ENCODE results near the gene CZIB. TPM values are rescaled to one million over a fixed set of nuclear protein-coding genes. Genes with fewer than 3 reads are reported as not detected.
"Not testable (repeated sequence)": the region's sequence is repeated elsewhere in the genome, so short reads cannot be mapped to it uniquely, and the experiment has no call there.

Gene CZIB
- total and polyA plus RNA-seq, 5 donors, result 44.7 to 63.4 (median 50.8) TPM

DNA sequence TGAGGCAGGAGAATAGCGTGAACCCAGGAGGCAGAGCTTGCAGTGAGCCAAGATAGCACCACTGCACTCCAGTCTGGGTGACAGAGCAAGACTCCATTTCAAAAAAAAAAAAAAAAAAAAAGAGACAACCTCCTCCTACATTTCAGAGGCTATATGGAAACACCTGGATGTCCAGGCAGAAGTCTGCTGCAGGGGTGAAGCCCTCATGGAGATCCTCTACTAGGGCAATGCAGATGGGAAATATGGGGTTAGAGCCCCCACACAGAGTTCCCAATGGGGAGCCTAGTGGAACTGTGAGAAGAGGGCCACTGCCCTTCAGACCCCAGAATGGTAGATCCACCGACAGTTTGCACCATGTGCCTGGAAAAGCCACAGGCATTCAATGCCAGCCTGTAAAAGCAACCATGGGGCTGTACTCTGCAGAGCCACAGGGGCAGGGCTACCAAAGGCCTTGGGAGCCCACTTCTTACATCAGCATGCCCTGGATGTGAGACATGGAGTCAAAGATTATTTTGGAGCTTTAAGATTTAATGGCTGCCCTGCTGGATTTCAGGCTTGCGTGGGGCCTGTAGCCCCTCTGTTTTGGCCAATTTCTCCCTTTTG is 14.2 kb downstream of the CZIB start:
- 97% methylated on average over 3 of the region's 3 CpGs for WGBS

DNA sequence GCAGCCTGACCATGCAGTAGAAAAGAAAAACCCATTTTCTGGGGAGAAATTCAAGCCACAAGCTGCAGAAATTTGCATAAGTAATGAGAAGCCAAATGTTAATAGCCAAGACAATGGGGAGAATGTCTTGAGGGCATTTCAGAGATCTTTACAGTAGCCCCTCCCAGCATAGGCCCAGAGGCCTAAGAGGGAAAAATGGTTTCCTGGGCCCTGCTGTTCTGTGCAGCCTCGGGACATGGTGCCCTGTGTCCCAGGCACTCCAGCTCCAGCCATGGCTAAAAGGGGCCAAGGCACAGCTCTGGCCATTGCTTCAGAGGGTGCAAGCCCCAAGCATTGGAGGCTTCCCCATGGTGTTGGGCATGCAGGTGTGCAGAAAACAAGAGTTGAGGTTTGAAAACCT is 14.9 kb downstream of the CZIB start:
- intact Hi-C loops (cut with DNase I); H3K9me3 ChIP-seq (ENCODE audit: control insufficient read depth, low read length); H3K27ac ChIP-seq (ENCODE audit: low read length); H3K4me3 ChIP-seq (ENCODE audit: low read length); ATAC-seq; H3K27me3 ChIP-seq (ENCODE audit: control insufficient read depth, insufficient read depth); H3K4me1 ChIP-seq (ENCODE audit: control insufficient read depth, insufficient read depth, low read length): not testable (repeated sequence)
- 98% methylated on average over 1 of the region's 1 CpG for WGBS
- DNase-seq, result peak in 1 of 3 donors; percentile 21

More for the DNA sequence above, 14.2 kb downstream of the CZIB start:
- ATAC-seq; DNase-seq; H3K4me1 ChIP-seq (ENCODE audit: control insufficient read depth, insufficient read depth, low read length); H3K9me3 ChIP-seq (ENCODE audit: control insufficient read depth, low read length); H3K27me3 ChIP-seq (ENCODE audit: control insufficient read depth, insufficient read depth); intact Hi-C loops (cut with DNase I); H3K4me3 ChIP-seq (ENCODE audit: low read length); H3K27ac ChIP-seq (ENCODE audit: low read length): not testable (repeated sequence)

DNA sequence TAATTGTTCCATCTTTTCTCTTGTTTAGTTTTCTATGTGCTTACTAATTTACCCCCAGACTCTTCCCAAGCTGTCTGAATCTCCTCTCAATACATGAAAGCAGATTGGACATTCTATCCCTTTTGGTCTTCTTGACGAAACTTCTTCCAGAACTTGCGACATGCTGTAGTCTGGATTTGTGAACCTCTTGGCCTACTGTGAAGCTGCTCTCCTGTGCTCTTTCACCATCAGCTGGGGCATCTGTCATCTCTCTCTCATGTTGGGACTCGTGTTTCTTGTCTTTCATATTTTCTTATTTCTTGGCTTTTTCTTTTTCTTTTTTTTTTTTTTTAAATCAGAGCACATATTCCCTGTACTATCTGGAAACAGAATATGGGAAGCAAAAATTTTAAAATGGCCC is 17.0 kb downstream of the CZIB start:
- H3K27me3 ChIP-seq (ENCODE audit: control insufficient read depth, insufficient read depth), result no peaks in the 10 kb centered on the region
- no peak for ATAC-seq
- WGBS, result 87% methylated on average over 3 of the region's 3 CpGs
- H3K4me1 ChIP-seq (ENCODE audit: control insufficient read depth, insufficient read depth, low read length), result no peaks in the 10 kb centered on the region
- intact Hi-C loops (cut with DNase I), result no loop called here
- DNase-seq, result no peak
- H3K9me3 ChIP-seq (ENCODE audit: control insufficient read depth, low read length), result no peaks in the 10 kb centered on the region
- H3K4me3 ChIP-seq (ENCODE audit: low read length), result no peak overlapping the region
- no peak overlapping the region for H3K27ac ChIP-seq (ENCODE audit: low read length)

DNA sequence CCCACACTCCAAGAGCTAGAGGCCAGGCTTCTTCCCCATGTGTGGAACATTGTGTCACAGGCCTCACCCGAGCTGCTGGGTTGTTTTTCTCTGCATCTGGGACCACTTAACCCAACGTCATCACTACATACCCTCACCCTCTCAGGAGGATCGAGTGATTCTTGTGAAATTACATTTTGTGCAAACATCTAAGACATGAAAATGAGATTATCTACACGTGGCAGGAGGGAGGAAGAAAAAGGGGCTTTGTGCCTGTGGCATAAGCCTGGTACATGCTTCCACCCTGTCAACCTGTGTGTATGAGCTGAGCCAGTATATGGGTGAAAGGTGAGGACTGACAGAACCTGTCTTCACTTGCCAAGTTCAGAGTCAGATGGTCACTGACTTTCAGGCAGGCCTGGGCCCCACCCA is 22.2 kb downstream of the CZIB start:
- peak in 1 of 3 donors; percentile 22 for DNase-seq
- intact Hi-C loops (cut with DNase I), result no loop called here

DNA sequence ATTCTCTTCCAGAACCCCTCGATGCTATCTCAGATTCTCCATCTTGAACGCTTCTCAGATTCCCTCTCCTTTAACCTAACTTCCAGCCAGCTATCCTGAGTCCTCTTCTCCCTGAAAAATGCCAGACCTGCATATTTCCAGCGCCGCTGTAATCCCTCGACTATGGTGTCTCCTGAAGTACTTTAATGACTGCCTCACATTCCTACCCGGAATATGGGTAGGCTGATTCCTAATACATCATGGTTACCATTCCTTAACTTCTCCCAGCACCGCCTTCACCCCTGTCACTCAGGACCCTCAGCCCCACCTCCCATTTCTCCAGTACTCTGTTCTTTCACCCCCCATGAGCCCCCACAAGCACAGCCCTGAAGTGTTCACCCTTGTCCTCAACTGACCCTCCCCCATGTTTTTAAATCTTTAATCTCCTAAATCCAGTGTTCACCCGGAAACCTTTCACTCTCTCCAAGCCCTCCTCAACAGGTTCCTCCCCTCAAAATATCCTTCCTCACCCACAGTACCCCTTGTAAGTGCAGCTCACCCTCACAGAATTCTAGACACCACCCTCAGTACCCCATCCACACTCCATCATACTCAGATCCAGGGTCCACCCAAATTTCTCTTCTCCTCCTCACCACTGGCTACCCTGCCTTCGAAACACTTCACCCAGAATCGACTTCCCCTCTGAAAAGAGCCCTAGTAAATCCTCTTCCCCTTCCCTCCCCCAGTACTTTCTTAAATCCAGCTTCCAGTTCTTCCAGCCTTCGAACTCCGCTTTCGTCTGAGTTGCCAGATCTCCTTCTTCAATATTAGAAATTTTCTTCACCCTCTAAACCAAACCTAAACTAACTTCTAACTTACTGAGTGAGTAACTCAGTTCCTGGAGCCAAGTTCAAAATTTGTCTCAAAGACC is 22.9 kb downstream of the CZIB start:
- H3K27me3 ChIP-seq (ENCODE audit: control insufficient read depth, insufficient read depth), result no peaks in the 10 kb centered on the region
- WGBS, result 36% methylated on average over 13 of the region's 13 CpGs
- H3K9me3 ChIP-seq (ENCODE audit: control insufficient read depth, low read length), result no peaks in the 10 kb centered on the region
- peak overlapping the region; percentile 98 for H3K27ac ChIP-seq (ENCODE audit: low read length)
- H3K4me1 ChIP-seq (ENCODE audit: control insufficient read depth, insufficient read depth, low read length), result peaks cover 5% of the 10 kb centered on the region
- DNase-seq (peak in 1 of 3 donors; percentile 21), ATAC-seq (peak; percentile 2 to 30)
- peak overlapping the region; percentile 92 for H3K4me3 ChIP-seq (ENCODE audit: low read length)
- intact Hi-C loops (cut with DNase I), result no loop called here

More for the DNA sequence above, 22.2 kb downstream of the CZIB start:
- peak in 1 of 2 donors; percentile 8 for ATAC-seq
- Histone ChIP-seq H3K4me1 (ENCODE audit: control insufficient read depth, insufficient read depth, low read length) (peaks cover 5% of the 10 kb centered on the region), H3K27me3 (ENCODE audit: control insufficient read depth, insufficient read depth) (no peaks in the 10 kb centered on the region), H3K9me3 (ENCODE audit: control insufficient read depth, low read length) (no peaks in the 10 kb centered on the region), H3K4me3 (ENCODE audit: low read length) (no peak overlapping the region), H3K27ac (ENCODE audit: low read length) (peak overlapping the region; percentile 98)
- 35% methylated on average over 4 of the region's 4 CpGs for WGBS

DNA sequence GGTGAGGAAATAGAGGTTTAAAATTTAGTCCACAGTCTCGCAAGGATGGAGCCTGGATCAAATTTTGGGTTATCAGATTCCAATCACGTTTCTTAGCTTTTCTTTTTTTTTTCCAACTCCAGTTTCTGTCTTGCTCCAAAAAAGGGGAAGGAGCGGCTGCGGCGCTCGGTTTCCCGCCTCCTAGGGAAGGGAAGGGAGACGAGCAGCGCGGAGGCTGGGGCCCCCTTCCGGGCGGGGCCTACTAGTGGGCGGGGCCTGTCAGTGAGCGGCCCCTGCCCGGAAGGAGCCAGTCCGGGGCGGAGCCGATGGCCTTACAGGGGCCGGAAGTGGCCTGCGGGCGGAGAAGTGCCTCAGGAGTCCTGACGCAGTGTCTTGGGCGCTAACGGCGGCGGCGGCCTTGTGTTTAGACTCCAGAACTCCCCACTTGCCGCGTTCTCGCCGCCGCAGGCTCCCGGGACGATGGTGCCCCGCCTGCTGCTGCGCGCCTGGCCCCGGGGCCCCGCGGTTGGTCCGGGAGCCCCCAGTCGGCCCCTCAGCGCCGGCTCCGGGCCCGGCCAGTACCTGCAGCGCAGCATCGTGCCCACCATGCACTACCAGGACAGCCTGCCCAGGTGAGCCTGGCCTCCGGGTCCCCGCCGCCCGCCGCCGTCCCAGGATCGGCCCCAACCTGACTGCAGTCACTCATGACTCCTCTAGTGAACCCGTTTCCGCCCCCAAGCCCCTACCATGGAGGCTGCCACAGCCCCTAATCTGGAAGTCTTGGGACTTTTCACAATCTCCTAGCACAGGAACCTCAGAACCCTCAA is 23.7 kb downstream of the CZIB start, which contains the start of gene CPT2:
Gene CPT2 (plus strand): TSS at position 340 of the 806 bp plus-strand sequence. CDS start 120 bp downstream, at position 460.
- intact Hi-C loops (cut with DNase I), result no loop called here
- H3K27me3 ChIP-seq (ENCODE audit: control insufficient read depth, insufficient read depth), result no peaks in the 10 kb centered on the region
- no peaks in the 10 kb centered on the region for H3K9me3 ChIP-seq (ENCODE audit: control insufficient read depth, low read length)
- under 1% methylated on average over 57 of the region's 57 CpGs for WGBS
- H3K4me1 ChIP-seq (ENCODE audit: control insufficient read depth, insufficient read depth, low read length), result peaks cover 5% of the 10 kb centered on the region
- H3K4me3 ChIP-seq (ENCODE audit: low read length), result peak within 1 kb of the TSS; percentile 92
- DNase-seq (peak; percentile 97 to 99 (median 98)), ATAC-seq (peak; percentile 99)
- H3K27ac ChIP-seq (ENCODE audit: low read length), result peak within 1 kb of the TSS; percentile 98

DNA sequence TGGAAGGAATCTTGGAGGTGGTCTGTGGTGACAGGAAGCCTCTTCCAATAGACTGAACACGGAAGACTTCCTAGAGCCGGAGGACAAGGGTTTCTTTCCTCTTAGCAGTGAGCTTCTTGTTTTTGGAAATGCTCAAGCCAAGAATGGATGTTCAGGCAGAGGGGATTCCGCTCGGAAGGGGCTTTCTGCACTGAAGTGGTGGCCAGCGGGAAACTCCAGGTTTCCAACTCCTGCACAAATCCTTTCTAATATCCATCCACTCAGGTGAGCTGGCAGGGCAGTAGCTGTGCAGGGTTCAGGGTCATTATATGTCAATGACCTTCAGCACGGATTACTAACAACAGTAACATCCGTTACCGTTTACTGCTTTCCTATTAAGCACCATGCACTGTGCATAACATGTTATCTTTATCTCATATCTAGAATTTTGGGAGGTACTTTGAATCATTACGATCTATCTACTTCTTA is 24.4 kb downstream of the CZIB start:
- peak; percentile 4 to 33 for ATAC-seq
- Histone ChIP-seq H3K27me3 (ENCODE audit: control insufficient read depth, insufficient read depth) (no peaks in the 10 kb centered on the region), H3K4me3 (ENCODE audit: low read length) (peak overlapping the region; percentile 92), H3K4me1 (ENCODE audit: control insufficient read depth, insufficient read depth, low read length) (peaks cover 5% of the 10 kb centered on the region), H3K9me3 (ENCODE audit: control insufficient read depth, low read length) (no peaks in the 10 kb centered on the region), H3K27ac (ENCODE audit: low read length) (peak overlapping the region; percentile 28)
- intact Hi-C loops (cut with DNase I), result no loop called here
- 34% methylated on average over 9 of the region's 9 CpGs for WGBS
- no peak for DNase-seq

DNA sequence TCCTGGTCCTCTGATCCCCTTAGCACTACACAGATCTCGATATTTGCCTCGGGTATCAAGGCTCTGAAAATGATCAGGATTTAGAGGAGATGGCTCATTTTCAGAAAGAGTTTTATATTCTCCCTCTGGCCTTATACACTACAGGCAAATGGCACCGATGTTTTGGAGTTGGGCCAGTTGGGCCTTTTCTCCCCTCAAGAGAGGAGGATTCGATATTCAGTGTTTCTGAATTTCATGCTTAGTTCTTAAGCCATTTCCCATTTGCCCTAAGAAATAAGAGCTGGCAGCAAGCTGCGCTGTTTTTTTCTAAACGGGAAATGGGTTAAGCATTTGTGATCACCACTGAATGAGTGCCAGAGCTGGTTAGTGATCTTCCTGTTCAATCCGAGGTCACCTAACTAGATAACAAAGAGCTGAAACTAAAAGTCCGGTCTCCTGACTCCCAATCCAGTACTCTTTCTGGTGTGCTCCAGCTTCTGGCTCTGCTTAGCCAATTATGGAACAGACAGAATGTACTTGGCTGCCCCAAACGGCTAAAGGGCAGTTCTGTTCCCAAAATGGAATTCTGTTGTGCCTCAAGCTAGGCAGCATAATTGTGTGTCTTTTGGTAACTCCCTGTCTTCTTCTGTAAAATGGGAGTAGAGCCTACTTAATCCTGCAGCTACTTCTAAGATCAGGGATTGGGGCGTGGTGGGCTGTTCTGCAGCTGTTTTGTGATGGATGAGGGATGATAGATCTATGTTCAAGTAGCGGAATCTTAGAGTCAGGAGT is 25.0 kb downstream of the CZIB start:
- H3K4me1 ChIP-seq (ENCODE audit: control insufficient read depth, insufficient read depth, low read length), result peaks cover 5% of the 10 kb centered on the region
- no peaks in the 10 kb centered on the region for H3K9me3 ChIP-seq (ENCODE audit: control insufficient read depth, low read length)
- 72% methylated on average over 11 of the region's 11 CpGs for WGBS
- intact Hi-C loops (cut with DNase I), result no loop called here
- no peak overlapping the region for H3K4me3 ChIP-seq (ENCODE audit: low read length)
- DNase-seq (peak in 1 of 3 donors; percentile 64), ATAC-seq (peak in 1 of 2 donors; percentile 22)
- H3K27ac ChIP-seq (ENCODE audit: low read length), result peak overlapping the region; percentile 28
- no peaks in the 10 kb centered on the region for H3K27me3 ChIP-seq (ENCODE audit: control insufficient read depth, insufficient read depth)

DNA sequence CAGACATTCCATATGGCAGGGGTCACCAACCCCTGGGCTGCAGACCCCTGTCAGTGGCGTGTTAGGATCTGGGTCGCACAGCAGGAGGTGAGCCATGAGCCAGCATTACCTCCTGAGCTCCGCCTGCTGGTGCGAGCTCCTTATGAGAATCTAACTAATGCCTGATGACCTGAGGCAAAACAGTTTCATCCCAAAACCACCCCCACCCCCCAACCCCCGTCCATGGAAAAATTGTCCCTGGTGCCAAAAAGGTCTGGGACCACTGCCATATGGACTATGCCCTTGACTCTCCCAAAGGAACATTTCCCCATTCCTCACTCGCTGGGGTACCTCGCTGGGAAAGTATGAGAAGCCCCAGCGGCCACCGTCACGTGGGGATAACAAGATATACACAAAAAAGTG is 30.2 kb downstream of the CZIB start:
- intact Hi-C loops (cut with DNase I), result no loop called here
- no peaks in the 10 kb centered on the region for H3K9me3 ChIP-seq (ENCODE audit: control insufficient read depth, low read length)

DNA sequence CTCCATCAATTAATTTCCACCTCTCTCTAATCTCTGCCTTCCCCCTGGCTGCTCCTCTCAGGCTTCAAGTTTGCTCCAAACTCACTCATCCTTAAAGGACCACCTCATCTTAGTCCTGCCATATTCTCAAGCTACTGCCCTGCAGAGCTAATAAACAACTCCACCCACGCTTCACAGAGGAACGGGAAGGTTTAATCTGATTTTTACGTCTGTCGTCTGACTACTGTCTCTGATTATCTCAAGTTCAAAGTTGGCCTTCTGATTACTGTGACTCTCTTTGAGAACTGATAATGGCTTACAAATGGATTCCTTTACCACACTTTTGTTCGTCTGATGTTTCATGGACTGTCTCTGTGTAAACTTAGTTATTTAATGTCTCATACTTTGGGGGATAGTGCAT is 31.4 kb downstream of the CZIB start:
- Histone ChIP-seq H3K4me1 (ENCODE audit: control insufficient read depth, insufficient read depth, low read length) (peaks cover 2% of the 10 kb centered on the region), H3K4me3 (ENCODE audit: low read length) (no peak overlapping the region), H3K27me3 (ENCODE audit: control insufficient read depth, insufficient read depth) (no peaks in the 10 kb centered on the region), H3K9me3 (ENCODE audit: control insufficient read depth, low read length) (no peaks in the 10 kb centered on the region), H3K27ac (ENCODE audit: low read length) (no peak overlapping the region)
- DNase-seq (no peak), ATAC-seq (no peak)
- intact Hi-C loops (cut with DNase I), result loop anchor here in 1 of 4 donors (10.0 kb wide), 1 partner anchor 284 kb away; no protein-coding TSS in a partner anchor
- 43% methylated on average over 5 of the region's 5 CpGs for WGBS

More for the DNA sequence above, 30.2 kb downstream of the CZIB start:
- DNase-seq, result no peak
- no peaks in the 10 kb centered on the region for H3K27me3 ChIP-seq (ENCODE audit: control insufficient read depth, insufficient read depth)
- no peak overlapping the region for H3K4me3 ChIP-seq (ENCODE audit: low read length)
- peaks cover 4% of the 10 kb centered on the region for H3K4me1 ChIP-seq (ENCODE audit: control insufficient read depth, insufficient read depth, low read length)
- no peak for ATAC-seq
- WGBS, result 71% methylated on average over 10 of the region's 10 CpGs
- no peak overlapping the region for H3K27ac ChIP-seq (ENCODE audit: low read length)

All from right cardiac atrium (tissue), 5 donors.